HepG2 (cell line): ENCODE results near the gene STK4. TPM values are rescaled to one million over a fixed set of nuclear protein-coding genes. Genes with fewer than 3 reads are reported as not detected.

Source experiments
- AHR ChIP-seq: IDR thresholded peaks from 2 replicates; pipeline ENCODE4 v1.6.1; 2018; ENCODE audit warnings: missing genetic modification reagents, missing compliant biosample characterization
- BRF2 ChIP-seq: sonication (generic); formaldehyde crosslinking; IDR thresholded peaks from 2 replicates; pipeline ENCODE4 v1.8.1; 2022; ENCODE audit warnings: mild to moderate bottlenecking, missing genetic modification reagents
- CCDC6 ChIP-seq: sonication (generic); formaldehyde crosslinking; IDR thresholded peaks from 2 replicates; pipeline ENCODE4 v1.8.1; 2022; ENCODE audit warnings: mild to moderate bottlenecking, missing genetic modification reagents, moderate library complexity
- HINFP ChIP-seq: sonication (generic); formaldehyde crosslinking; IDR thresholded peaks from 2 replicates; pipeline ENCODE4 v1.4.0; 2020; ENCODE audit warnings: low read depth, mild to moderate bottlenecking, missing genetic modification reagents
- IRF2 ChIP-seq: IDR thresholded peaks from 2 replicates; pipeline ENCODE4 v1.6.1; 2018; ENCODE audit warnings: missing genetic modification reagents, missing compliant biosample characterization
- MZF1 ChIP-seq: sonication (generic); formaldehyde crosslinking; IDR thresholded peaks from 2 replicates; pipeline ENCODE4 v1.8.1; 2023; ENCODE audit warnings: mild to moderate bottlenecking, missing genetic modification reagents, borderline replicate concordance
- RARA ChIP-seq: IDR thresholded peaks from 2 replicates; pipeline ENCODE4 v1.6.1; 2016; ENCODE audit warnings: missing genetic modification reagents, missing compliant biosample characterization
- SMAD3 ChIP-seq: sonication (generic); formaldehyde crosslinking; IDR thresholded peaks from 2 replicates; pipeline ENCODE4 v1.4.0; 2020; ENCODE audit warnings: missing genetic modification reagents
- TAF15 ChIP-seq: fragments of 200-400 bp; formaldehyde crosslinking; IDR thresholded peaks from one replicate; pipeline ENCODE4 v1.6.1; 2018; ENCODE audit warnings: mild to moderate bottlenecking, low read depth, low read length; ENCODE audit not compliant: poor library complexity, severe bottlenecking
- THAP11 ChIP-seq: IDR thresholded peaks from 2 replicates; pipeline ENCODE4 v1.6.1; 2016; ENCODE audit warnings: missing biosample characterization, missing genetic modification reagents
- polyA plus RNA-seq, 8 experiments: library from polyadenylated mRNA; depleted of rRNA in 3 of 8; stranded (reverse) in 7 of 8; unstranded in 1 of 8; fragments of >200 nt; fragmentation: Illumina TruSeq in 4 of 8; extraction: Trizol in 4 of 8; gene quantifications; 2 replicates each; pipeline versions ENCODE4 v1.2.1 to v1.2.3, GENCODE V29; 2011 to 2016; ENCODE audit warnings: low read depth in 4 of 8, missing spikeins in 1 of 8, mixed read lengths in 1 of 8; ENCODE audit not compliant: insufficient read depth in 1 of 8
- total RNA-seq, 5 experiments: library from RNA; depleted of rRNA; stranded (reverse); fragments of >200 nt; fragmentation: Illumina TruSeq; extraction: Trizol; gene quantifications; 2 replicates each; pipeline ENCODE4 v1.2.3, GENCODE V29; 2016; ENCODE audit warnings: low read depth in 1 of 5
- TF ChIP-seq, protein P1 (sequence below): sonication (generic); formaldehyde crosslinking; IDR thresholded peaks from 2 replicates; pipeline ENCODE4 v1.5.0; 2020; ENCODE audit warnings: mild to moderate bottlenecking, missing genetic modification reagents, borderline replicate concordance

STK4 gene
- total and polyA plus RNA-seq, 2 of the 13 experiments (the other 11 are each of a cell fraction or from before 2014, with no cell fraction given) = 25.6 to 38.3 TPM

- TF ChIP-seq, protein P1, sequence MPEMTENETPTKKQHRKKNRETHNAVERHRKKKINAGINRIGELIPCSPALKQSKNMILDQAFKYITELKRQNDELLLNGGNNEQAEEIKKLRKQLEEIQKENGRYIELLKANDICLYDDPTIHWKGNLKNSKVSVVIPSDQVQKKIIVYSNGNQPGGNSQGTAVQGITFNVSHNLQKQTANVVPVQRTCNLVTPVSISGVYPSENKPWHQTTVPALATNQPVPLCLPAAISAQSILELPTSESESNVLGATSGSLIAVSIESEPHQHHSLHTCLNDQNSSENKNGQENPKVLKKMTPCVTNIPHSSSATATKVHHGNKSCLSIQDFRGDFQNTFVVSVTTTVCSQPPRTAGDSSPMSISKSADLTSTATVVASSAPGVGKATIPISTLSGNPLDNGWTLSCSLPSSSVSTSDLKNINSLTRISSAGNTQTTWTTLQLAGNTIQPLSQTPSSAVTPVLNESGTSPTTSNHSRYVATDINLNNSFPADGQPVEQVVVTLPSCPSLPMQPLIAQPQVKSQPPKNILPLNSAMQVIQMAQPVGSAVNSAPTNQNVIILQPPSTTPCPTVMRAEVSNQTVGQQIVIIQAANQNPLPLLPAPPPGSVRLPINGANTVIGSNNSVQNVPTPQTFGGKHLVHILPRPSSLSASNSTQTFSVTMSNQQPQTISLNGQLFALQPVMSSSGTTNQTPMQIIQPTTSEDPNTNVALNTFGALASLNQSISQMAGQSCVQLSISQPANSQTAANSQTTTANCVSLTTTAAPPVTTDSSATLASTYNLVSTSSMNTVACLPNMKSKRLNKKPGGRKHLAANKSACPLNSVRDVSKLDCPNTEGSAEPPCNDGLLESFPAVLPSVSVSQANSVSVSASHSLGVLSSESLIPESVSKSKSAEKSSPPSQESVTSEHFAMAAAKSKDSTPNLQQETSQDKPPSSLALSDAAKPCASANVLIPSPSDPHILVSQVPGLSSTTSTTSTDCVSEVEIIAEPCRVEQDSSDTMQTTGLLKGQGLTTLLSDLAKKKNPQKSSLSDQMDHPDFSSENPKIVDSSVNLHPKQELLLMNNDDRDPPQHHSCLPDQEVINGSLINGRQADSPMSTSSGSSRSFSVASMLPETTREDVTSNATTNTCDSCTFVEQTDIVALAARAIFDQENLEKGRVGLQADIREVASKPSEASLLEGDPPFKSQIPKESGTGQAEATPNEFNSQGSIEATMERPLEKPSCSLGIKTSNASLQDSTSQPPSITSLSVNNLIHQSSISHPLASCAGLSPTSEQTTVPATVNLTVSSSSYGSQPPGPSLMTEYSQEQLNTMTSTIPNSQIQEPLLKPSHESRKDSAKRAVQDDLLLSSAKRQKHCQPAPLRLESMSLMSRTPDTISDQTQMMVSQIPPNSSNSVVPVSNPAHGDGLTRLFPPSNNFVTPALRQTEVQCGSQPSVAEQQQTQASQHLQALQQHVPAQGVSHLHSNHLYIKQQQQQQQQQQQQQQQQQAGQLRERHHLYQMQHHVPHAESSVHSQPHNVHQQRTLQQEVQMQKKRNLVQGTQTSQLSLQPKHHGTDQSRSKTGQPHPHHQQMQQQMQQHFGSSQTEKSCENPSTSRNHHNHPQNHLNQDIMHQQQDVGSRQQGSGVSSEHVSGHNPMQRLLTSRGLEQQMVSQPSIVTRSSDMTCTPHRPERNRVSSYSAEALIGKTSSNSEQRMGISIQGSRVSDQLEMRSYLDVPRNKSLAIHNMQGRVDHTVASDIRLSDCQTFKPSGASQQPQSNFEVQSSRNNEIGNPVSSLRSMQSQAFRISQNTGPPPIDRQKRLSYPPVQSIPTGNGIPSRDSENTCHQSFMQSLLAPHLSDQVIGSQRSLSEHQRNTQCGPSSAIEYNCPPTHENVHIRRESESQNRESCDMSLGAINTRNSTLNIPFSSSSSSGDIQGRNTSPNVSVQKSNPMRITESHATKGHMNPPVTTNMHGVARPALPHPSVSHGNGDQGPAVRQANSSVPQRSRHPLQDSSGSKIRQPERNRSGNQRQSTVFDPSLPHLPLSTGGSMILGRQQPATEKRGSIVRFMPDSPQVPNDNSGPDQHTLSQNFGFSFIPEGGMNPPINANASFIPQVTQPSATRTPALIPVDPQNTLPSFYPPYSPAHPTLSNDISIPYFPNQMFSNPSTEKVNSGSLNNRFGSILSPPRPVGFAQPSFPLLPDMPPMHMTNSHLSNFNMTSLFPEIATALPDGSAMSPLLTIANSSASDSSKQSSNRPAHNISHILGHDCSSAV (CRISPR knock-in tag) = no peak
- no peak for TF ChIP-seq MZF1 (CRISPR knock-in tag)
- TF ChIP-seq TAF15 = no peak
- no peak for TF ChIP-seq RARA
- no peak for TF ChIP-seq THAP11 (CRISPR knock-in tag)
- no peak for TF ChIP-seq CCDC6 (CRISPR knock-in tag)
- TF ChIP-seq AHR = no peak
- no peak for TF ChIP-seq SMAD3 (CRISPR knock-in tag)
- TF ChIP-seq IRF2 (CRISPR knock-in tag) = no peak
- TF ChIP-seq BRF2 (CRISPR knock-in tag) = no peak
- TF ChIP-seq HINFP (CRISPR knock-in tag) = no peak
Observed at GRCh38 chr20:45053430-45054351, 87.4 kb downstream of the STK4 start (continued).
